EH (cell line): ENCODE data around the gene IDI1.

ENCODE experiments used
- DNase-seq: peaks from one replicate; pipeline ENCODE4 v3.0.0-alpha.2; 2015; ENCODE audit warnings: low read depth

IDI1 gene

GRCh38 chr10:994836-995558 is 53.9 kb downstream of the IDI1 start:
- DNase-seq = no peak

DNA sequence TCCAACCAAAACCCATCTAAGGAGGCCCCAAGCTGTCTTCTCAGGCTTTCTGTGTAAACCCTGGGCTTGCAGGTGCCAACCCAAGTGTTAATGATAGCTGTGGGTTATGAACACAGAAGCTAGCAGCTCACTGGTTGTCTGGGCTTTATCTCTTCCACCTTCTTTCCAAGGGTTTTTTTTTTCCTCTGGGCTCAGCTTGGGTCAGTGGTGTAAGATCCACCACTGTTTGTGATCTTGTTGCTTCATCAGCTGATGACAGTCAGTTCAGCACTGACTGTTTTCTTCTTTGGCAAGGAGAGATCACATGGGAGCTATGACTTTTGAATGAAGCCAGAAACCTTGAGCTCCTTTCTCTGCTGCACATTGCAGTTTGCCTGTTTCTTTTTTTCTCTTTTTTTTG is 56.0 kb downstream of the IDI1 start:
- DNase-seq = no peak

GRCh38 chr10:992467-992866 is 56.5 kb downstream of the IDI1 start:
- no peak for DNase-seq

GRCh38 chr10:990808-991207 is 58.1 kb downstream of the IDI1 start:
- DNase-seq = no peak
